A673 (cell line): ENCODE results near the gene VWDE.

Source experiments
- CTCF ChIP-seq: fragments of 300-800, 200-600 bp; sonication (generic); conservative IDR thresholded peaks from 2 replicates; pipeline ENCODE4 v1.5.1; 2017; ENCODE audit warnings: low read depth, mild to moderate bottlenecking, antibody characterized with exemption, low read length, moderate library complexity, mixed read lengths
- EZH2 ChIP-seq: fragments of 200-600 bp; sonication (generic); IDR thresholded peaks from 2 replicates; pipeline ENCODE4 v1.6.1; 2017; ENCODE audit warnings: borderline replicate concordance, low read depth, mild to moderate bottlenecking, mixed read lengths, antibody characterized with exemption, low read length; ENCODE audit not compliant: poor library complexity, severe bottlenecking

- no peak for TF ChIP-seq CTCF
- TF ChIP-seq EZH2 = no peak
These were observed 88.6 kb downstream of the VWDE start for GRCh38 chr7:12315049-12315448.
